ENCODE data around the gene CCDC69. TPM values are rescaled to one million over a fixed set of nuclear protein-coding genes. Genes with fewer than 3 reads are reported as not detected.
A peak's percentile ranks its signal among the peaks of the same experiment; 100 is the strongest.

CCDC69 gene
- total RNA-seq, 2 experiments from 2014 or later, result 119 to 123 TPM

DNA sequence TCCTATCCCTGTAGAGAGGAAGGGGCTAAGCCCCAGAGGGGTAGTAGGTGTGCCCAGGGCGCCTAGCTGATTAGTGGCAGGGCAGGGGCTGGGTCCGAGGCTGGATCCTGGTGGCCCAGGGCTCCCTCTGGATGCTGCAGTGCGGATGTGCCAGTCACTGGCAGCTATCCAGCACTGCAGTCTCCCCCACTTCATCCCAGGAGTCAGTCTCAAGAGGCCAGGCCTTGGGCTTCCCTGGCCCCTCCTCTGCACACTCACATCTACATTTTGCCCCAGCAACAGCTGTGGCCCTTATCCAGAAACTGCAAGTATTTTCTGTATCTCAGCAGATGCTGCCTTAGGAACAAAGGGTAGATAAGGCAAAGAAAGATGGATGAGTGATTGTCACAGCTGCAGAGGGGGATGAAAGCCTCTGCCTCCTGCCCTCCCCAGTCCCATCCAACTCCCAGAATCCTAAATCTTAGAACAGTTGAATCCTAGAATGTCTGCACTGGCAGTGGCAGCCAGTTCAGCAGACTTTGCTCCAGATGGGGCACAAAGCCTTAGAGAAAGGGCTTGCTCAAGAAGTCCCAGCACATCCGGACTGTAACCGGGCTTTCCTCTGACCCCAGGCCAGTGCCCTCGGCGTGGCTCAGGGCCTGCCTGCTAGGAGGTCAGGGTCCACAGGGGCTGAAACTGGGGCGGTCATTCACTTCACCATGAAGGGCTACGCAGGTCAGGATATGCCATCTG, 68.0 kb downstream of the CCDC69 start:
- Histone ChIP-seq H4K20me1 (ENCODE audit: insufficient read depth, low read length) (no peaks in the 10 kb centered on the region), H3K9me3 (ENCODE audit: low read length) (no peaks in the 10 kb centered on the region), H3K9me2 (ENCODE audit: insufficient read depth, low read length) (no peaks in the 10 kb centered on the region), H3K27ac (ENCODE audit: low read depth, low read length, poor library complexity, severe bottlenecking) (peak overlapping the region; percentile 68), H3K79me2 (ENCODE audit: insufficient read depth, low read depth, low read length) (no peaks in the 10 kb centered on the region), H2AFZ (ENCODE audit: low read length) (peak overlapping the region; percentile 72), H3K36me3 (ENCODE audit: insufficient read depth, low read length) (no peaks in the 10 kb centered on the region), H3K4me1 (ENCODE audit: insufficient read depth, low read length, poor library complexity, severe bottlenecking) (peaks cover 89% of the 10 kb centered on the region), H3K4me3 (ENCODE audit: low read depth, low read length, poor library complexity, severe bottlenecking) (peak overlapping the region; percentile 34), H3K4me2 (ENCODE audit: low read length) (peak overlapping the region; percentile 68)
- intact Hi-C loops (cut with micrococcal nuclease; ENCODE audit: unreplicated experiment), result loop anchor here (2.0 to 10.0 kb wide), 2 partner anchors 23 to 661 kb away; no protein-coding TSS in a partner anchor
- TF ChIP-seq EZH2phosphoT487 (IDR thresholded peaks at IDR 0.05; ENCODE audit: borderline replicate concordance, low read depth, low read length), result no peak
- TF ChIP-seq CTCF (conservative IDR thresholded peaks at IDR 0.05; ENCODE audit: low read length), result 0 out of 2 replicates have a peak, but pooled peaks have one; percentile 1
- ChIA-PET POLR2A (no interaction called here), CTCF (ENCODE audit: unreplicated experiment) (interaction anchor here (0.9 to 1.7 kb wide), 2 partner anchors 30 to 40 kb away, joined by 3 to 4 read pairs; no protein-coding TSS in a partner anchor)
- no TSS peak for BruUV-seq (replicated peaks)
- DNase-seq (ENCODE audit: low spot score), result peak; percentile 41

DNA sequence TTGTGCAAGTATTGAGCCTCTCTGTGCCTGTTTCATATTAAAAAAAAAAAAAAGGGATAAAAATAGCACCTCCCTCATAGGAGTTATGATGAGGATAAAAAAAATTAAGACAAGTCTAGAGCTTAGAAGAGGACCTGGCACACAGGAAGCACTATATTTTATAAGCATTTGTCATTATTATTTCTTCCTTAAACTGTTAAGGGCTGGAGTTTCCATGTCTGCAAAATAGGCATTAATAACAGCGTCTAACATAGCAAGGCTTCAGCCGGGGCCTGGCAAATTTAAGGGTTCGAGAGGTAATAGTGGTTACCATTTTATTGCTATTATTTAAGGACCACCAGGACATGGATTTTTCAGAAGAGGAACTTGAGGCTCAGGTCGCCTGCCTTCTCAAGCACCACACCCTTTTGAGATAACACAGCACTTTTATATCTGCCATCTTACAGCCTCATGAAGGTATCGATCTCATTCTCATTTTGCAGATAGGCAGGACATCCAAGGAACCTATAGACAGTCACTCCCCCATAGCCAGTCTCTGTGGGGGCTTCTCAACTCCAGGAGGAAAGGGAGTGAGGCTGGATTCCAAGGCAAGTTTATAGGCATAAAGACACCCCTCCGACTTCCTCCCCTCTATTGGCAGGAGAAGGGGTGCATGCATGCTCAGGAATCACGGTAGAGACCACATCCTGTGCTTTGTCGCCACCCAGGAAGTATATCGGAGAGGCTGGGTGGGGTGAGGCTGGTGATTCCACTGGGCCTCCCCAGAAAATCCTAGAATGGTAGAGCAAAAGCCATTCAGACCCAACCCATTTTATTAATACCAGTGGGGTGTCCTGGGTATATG, 68.7 kb downstream of the CCDC69 start:
- Histone ChIP-seq H3K36me3 (ENCODE audit: insufficient read depth, low read length) (no peaks in the 10 kb centered on the region), H3K4me3 (ENCODE audit: low read depth, low read length, poor library complexity, severe bottlenecking) (peak overlapping the region; percentile 34), H3K4me1 (ENCODE audit: insufficient read depth, low read length, poor library complexity, severe bottlenecking) (peaks cover 94% of the 10 kb centered on the region), H3K27ac (ENCODE audit: low read depth, low read length, poor library complexity, severe bottlenecking) (peak overlapping the region; percentile 68), H4K20me1 (ENCODE audit: insufficient read depth, low read length) (no peaks in the 10 kb centered on the region), H3K9me2 (ENCODE audit: insufficient read depth, low read length) (no peaks in the 10 kb centered on the region), H2AFZ (ENCODE audit: low read length) (peak overlapping the region; percentile 72), H3K9me3 (ENCODE audit: low read length) (no peaks in the 10 kb centered on the region), H3K4me2 (ENCODE audit: low read length) (peak overlapping the region; percentile 68), H3K79me2 (ENCODE audit: insufficient read depth, low read depth, low read length) (no peaks in the 10 kb centered on the region)
- ChIA-PET CTCF (ENCODE audit: unreplicated experiment) (interaction anchor here (0.6 to 1.7 kb wide), 5 partner anchors 29 to 79 kb away, joined by 3 to 4 read pairs (median 3); no protein-coding TSS in a partner anchor), POLR2A (interaction anchor here (0.6 to 2.8 kb wide), 6 partner anchors 11 to 119 kb away, joined by 3 to 13 read pairs (median 4); no protein-coding TSS in a partner anchor)
- DNase-seq (ENCODE audit: low spot score), result peak; percentile 67
- TF ChIP-seq EZH2phosphoT487 (IDR thresholded peaks at IDR 0.05; ENCODE audit: borderline replicate concordance, low read depth, low read length), result no peak
- no peak; the same call in 1 of the 2 replicates for TF ChIP-seq CTCF (conservative IDR thresholded peaks at IDR 0.05; ENCODE audit: low read length)
- BruUV-seq (replicated peaks), result no TSS peak
- intact Hi-C loops (cut with micrococcal nuclease; ENCODE audit: unreplicated experiment), result loop anchor here (5.0 to 10.0 kb wide), 2 partner anchors 660 to 743 kb away; partner anchors contain the start of gene CD74

Measured in OCI-LY7 (cell line).